GM18520 (cell line): ENCODE measurements around the gene FAM47E.

Experiments
- ATAC-seq: cut with Tn5 transposase; IDR thresholded peaks from one replicate; pipeline ENCODE4 v1.9.1; 2021; ENCODE audit not compliant: unreplicated experiment

Gene FAM47E

GRCh38 chr4:76298227-76298626 is 46.7 kb downstream of the FAM47E start:
- no peak for ATAC-seq

DNA sequence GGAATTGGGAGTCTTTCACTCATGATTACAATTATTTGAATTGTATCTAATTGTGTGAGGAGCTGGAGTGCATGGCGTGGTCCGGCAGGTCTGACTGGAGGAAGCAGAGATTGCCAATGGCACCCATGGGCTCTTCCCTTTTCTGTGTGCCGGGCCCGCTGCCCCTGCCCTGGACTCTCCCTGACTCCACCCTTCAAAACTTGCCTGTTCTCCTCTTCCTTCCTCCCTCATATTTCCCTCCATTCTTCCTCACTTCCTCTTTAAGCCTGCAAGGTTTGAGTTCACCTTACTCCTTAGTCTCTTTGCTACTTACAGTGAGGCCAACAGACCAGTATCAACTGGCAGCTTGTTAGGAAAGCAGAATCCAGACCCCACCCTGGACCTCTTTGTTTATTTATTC is 48.5 kb downstream of the FAM47E start:
- ATAC-seq: no peak

DNA sequence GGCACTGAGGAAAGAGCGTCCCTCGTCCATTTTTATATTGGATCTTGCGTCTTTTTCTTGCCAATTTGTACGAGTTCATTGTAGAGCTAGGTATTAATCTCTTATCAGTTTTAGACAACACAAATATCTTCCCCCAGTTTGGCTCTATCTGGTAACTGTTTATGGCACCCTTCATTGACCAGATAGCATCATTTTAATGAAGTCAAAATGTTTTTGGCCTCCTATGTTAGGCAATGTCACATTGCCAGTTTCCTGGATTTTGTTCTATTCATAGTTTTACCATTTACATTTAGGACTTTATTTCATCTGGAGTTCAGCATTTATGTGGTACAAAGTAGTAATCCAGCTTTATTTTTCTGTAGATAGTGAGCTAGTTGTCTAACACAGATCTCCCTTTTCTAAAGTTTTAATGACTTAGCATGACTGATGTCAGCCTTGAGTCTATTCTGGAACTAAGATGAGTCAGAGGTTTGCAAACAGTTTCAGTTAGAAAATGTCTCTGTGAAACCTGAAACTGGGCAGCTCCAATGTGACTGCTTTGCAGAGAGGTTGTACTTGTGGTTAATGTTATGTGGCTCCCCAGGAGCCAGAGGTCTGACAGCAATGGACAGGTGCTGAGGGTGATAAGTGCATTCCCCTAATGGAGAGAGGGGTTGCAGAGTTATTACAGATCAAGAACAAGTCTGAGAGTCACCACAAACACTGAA is 49.7 kb downstream of the FAM47E start:
- ATAC-seq: peak; percentile 99

DNA sequence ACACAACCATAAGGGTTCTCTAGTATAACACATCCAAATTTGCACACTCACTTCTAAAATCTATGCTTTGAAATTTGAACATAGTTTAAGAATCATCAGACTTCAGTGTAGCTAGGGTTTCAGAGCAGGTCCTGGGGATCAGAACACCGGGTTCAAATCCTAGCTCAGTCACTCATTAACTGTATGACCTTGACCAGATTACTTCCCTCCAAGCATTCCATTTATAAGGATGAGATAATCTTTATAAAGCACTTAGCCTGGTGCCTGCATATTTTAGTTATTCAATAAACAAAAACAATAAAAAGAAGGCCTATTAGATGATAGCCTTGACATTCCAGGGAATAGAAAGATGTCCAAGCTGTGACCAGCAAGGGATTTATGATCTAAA is 50.2 kb downstream of the FAM47E start:
- no peak for ATAC-seq

DNA sequence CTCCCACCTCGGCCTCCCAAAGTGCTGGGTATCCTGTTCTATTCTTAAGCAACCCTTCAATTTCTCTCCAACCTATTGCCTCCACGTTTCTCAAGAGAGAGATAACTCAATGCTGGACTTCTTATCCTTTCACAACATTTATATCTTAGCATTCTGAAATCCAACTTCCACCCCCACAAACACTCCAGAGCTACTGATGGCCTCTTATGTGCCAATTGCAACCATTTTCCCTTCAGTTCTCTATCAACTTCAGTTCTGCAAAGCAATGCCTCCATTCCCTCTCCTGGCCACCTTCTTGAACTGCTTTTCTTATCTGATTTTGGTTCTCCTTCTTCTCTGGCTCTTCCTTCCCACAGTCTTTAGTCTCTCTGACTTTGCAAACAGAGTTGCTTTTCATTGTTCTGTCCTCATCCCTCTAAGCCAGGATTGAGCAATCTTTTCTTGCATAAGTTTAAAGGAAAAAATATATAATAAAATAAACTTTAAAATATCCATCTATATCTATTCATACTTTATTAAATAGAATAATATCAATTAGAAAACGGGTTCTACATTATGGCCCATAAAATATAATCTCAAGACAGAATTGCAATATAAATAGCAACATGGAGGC is 51.4 kb downstream of the FAM47E start:
- no peak for ATAC-seq

DNA sequence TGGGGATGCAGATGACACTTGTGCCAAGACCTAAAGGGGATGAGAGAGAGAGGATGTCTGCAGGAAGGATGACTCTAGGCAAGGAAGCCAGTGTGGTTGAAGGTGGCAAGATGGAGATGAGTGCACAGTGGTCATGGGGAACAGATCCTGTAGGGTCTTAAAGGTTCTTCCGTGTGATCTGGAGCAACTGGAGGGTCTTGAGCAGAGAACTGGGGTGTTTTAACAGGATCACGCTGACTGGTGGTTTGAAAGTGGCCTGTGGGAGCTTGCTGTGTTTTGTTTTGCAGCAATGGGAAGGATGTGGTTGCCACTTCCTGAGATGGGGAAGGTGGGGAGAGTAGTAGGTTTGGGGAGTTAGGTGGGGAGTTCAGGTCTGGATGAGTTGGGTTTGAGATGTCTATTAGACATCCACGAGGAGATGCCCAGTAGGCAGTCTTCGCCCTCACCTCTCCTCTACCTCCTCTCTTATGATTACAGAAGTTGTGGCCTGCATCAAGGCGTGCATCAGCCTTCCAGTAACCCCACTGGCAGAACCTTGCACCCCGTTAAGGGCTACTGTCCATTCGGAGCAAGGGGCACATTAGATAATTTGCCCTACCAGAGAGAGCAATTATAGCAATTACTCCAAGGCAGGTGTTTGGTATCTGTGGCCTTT is 53.6 kb downstream of the FAM47E start:
- ATAC-seq: no peak

DNA sequence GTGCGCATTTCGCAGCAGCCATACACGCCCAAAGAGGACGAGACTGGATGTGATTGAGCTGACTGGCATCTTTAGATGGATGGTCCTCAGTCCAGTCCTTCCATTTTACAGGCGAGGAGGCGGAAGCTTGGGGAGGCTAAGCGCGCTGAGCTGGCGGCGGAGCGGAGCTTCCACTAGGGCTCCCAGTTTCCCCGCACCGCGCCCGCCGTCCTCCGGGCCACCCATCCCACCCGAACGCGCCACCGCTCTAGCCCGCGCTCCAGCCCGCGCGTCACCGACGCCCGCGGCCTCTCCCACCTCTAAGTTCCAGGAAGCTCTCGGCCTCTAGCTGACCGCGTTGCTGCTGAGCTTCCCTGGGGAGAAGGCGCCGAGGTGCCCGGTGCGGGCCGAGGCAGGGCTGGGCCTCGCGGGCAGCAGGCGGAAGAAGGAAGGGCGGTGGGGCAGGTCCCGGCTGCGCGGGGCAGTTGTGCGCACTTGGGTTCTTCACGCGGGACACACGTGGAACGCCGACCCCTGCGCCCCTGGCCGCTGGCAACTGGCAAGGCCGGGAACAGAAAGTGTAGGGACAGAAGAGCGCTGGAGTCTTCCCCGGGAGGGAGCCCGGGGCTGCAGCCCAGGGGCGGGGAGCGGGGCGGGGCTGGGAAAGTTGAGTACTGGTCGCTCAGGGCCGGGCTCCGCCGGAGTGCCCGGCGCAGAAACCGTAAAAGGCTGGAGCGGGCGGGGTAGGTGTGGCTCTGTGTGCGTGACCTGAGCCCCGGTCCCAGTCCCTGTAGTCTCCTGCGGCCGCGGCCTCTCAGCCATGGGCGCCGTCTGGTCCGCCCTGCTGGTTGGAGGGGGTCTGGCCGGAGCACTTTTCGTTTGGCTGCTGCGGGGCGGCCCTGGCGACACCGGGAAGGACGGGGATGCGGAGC is 54.7 kb downstream of the FAM47E start, which contains the start of gene STBD1:
Gene STBD1, plus strand, starts transcription at position 763 of the 911 bp plus-strand sequence. Its CDS starts 37 bp downstream, at position 800.
- no peak for ATAC-seq

- no peak for ATAC-seq
Observed at GRCh38 chr4:76306882-76307659, 55.5 kb downstream of the FAM47E start.

DNA sequence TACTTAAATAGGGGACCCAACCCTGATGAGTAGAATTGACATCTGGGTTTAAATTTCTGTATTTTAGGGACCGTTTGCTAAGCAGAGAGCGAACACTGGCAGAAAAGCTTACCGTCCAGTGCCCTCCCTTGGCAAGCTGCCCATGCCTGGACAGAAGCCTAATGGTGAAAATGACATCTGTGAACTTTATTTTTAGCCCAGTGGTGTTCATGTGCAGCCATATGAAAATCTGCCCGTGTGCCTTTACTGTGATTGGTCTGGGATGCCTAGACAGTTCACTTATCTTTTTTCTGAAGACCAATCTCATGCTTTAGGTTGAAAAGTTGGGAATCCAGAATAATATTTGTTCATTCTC is 56.1 kb downstream of the FAM47E start:
- no peak for ATAC-seq

GRCh38 chr4:76308548-76308947 is 57.0 kb downstream of the FAM47E start:
- ATAC-seq: no peak

- ATAC-seq: no peak
Observed at GRCh38 chr4:76309939-76310550, 58.5 kb downstream of the FAM47E start.

DNA sequence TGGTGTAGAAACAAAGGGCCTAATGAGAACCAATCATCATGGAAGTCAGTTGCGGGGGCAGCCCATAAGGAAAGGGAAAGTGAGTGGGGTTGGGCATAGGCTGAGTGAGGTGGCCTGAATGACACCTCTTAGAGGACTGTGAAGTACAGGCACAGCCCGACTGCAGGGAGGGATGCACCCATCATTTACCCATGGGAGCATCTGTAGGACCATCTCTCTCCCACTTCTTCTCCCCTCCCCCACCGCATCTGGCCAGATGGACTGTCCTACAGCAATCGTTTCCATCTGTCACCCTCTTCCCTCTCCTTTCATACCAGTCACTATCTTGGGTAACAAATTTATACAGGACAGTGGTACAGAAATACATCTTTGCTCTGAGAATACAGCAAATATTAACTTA is 59.2 kb downstream of the FAM47E start:
- no peak for ATAC-seq

- ATAC-seq: no peak
Observed at GRCh38 chr4:76311896-76312331, 60.4 kb downstream of the FAM47E start.

- ATAC-seq: no peak
Observed at GRCh38 chr4:76312457-76312856, 60.9 kb downstream of the FAM47E start.

GRCh38 chr4:76313547-76313946 is 62.0 kb downstream of the FAM47E start:
- no peak for ATAC-seq

- ATAC-seq: no peak
Observed at GRCh38 chr4:76315267-76315918, 63.9 kb downstream of the FAM47E start.

GRCh38 chr4:76316131-76316530 is 64.6 kb downstream of the FAM47E start:
- no peak for ATAC-seq

GRCh38 chr4:76322236-76322635 is 70.7 kb downstream of the FAM47E start:
- no peak for ATAC-seq

DNA sequence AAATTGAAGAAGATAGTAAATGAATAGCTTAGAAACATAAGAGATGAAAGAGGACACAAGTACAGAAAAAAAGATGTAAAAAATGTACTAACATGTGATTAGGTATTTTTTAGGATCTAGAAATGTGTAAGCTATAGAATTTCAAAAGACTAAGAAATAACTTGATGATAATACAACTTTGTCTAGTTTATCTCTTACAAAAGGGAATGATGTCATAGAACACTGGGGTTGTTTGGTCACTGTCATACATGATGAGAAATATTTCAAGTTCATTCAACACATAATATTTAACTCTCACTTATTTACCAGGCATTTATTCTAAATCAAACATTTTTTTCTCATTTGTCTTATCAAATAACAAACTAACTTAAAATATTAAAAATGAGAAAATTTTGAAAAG is 73.6 kb downstream of the FAM47E start:
- no peak for ATAC-seq

DNA sequence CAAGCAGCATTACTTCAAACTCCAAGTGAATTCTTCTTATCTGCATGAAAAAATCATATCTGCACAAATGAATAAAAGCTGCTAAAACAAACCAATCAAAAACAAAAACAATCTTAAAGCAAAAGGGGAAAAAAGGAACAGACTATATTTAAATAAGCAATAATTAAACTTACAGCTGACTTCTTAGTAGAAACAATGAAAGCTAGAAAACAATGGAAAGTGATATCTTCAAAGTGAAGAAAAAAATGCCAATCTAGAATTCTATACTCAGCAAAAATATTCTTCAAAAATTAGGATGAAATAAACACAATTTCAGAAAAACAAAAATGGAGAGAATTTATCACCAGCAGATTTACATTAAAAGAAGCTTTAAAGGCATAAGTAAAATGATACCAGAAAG is 75.0 kb downstream of the FAM47E start:
- no peak for ATAC-seq
